Epidermal melanocyte (primary cell): ENCODE measurements around the gene TMPRSS3.

Source experiments
- DNase-seq: peaks from one replicate; pipeline ENCODE4 v3.0.0; 2011; ENCODE audit warnings: low spot score; ENCODE audit not compliant: insufficient read length

Gene TMPRSS3

DNA sequence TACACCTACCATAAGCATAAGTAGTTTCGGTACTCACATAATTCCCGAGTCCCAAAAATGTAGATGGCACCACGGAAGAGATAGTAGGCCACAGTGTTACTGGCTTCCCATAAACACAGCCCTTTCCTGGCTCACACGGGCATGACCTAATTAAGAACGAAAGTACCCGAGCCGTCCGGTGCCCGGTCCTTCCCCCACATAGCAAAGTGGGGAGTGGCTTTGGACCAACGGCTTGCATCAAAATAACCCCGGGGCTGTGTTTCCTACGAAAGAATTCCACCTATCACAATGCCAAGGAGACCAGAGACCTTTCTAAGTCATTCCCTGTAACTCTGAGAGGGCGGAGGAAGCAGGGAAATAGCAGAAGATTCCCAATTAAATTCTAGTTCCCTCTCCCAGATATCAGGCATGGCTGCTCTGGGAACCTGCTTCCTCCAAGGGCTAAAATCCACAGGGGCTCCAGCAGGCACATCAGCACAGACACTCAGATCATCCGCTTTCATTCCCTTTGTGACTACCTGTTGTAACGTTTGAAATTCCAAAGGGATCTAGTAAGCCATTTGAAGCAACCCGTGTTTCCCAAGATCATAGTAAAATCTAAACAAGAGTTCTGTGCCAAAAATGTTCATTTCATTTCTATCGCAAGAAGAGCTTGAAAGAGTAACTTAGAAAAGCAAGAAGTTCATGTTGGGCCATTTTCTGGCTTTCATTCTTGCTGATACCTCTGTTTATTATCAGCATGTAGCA lies at the start of gene TMPRSS3:
Gene TMPRSS3, minus strand, starts transcription at position 148 of the 747 bp plus-strand sequence. CDS start 635 bp downstream, outside the sequence.
- DNase-seq: no peak

DNA sequence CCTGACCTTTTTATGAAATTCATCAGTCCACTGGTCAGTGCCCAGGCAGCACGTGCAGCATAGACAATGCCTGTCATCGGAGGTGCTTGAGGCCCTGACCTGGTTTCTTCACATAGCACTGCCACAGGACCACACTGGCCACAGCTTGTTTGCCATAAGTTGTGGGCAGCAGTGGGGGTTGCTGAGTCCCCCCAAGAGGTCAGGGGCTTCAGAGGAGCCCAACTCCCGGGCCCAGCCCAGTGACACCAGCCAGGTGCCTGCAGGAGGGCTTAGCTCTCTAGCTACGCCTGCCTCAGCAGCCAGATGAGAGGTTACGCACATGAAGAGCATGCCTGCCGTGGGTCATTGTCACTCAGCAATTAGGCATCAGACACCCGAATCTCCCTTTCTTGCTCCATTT lies 49.5 kb upstream of the TMPRSS3 start:
- no peak for DNase-seq

GRCh38 chr21:42444745-42445059 lies 48.9 kb upstream of the TMPRSS3 start:
- DNase-seq: no peak

DNA sequence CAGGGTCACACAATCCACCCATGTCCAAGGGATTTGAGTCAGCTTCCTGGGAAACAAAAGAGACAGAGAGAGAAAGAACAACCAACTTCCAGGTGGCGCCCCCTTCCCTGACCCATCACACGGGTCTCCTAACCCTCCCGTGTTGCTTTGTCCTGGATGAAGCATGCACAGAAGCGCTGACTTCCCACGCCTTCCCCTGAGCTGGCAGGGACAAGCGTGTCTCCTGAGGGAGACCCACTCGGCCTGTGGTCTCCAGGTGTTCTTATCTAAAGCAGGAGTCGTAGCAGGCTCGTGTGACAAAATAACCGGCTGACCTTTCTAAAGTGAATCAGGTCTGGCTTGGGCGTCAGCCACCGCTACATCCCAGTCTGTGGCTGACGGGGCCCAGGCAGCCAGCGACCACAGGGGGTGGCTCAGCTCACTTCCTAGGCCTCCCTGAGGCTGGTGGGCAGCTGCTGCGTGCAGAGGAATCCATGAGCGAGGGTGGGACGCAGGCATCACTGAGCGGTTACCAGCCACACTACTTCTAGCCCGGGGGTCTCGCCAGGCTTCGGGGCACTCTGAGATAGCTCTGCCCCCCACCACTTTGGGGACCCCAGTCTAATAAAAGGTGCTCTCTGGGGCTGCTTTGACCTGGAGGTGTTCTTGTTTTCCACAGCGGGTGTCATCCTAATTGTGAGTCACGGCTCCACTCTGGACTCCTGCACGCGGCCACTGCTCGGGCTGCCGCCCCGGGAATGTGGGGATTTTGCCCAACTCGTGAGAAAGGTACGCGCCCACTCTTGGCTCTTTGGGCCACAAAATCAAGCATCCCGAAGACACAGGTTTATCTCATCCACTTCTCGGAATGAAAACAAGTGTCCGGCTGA lies 48.3 kb upstream of the TMPRSS3 start:
- DNase-seq: no peak

- DNase-seq: no peak
These were observed 47.4 kb upstream of the TMPRSS3 start for GRCh38 chr21:42443181-42443785.

- DNase-seq: no peak
These were observed 46.1 kb upstream of the TMPRSS3 start for GRCh38 chr21:42441963-42442362.

GRCh38 chr21:42440187-42440792 lies 44.4 kb upstream of the TMPRSS3 start:
- DNase-seq: no peak

DNA sequence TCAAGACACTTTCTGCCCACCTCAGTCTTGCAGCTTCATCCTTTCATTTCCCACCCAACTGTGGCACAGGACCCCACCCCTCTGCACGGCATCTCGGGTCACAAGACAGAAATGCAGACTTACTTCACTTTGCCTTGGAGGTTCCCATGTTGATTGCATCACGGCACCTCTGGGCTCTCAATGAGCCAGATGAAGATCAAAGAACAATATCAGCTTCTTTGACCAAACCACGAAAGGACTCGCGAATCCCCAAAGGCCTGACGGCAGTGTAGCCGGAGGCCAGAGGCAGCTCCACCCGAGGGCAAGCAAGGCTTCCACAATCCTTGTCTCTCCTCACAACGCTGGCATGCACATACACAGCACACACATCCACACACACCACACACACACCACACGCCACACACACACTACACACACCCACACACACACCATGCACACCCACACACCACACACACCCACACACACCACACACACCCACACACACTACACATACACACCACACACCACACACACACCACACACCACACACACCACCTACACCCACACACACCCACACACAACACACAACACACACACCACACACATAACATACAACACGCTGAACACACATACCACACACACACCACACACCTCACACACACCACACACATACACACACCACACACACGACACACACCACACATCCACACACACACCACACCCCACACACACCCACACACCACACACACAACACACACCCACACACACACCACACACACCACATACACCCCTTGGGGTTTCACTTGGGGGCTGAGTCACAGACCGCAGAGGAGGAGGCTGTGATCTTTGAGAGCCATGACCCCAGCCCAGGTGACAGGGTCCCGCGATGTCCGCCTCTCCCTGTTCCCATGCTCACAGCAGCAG lies 43.7 kb upstream of the TMPRSS3 start:
- DNase-seq: no peak

DNA sequence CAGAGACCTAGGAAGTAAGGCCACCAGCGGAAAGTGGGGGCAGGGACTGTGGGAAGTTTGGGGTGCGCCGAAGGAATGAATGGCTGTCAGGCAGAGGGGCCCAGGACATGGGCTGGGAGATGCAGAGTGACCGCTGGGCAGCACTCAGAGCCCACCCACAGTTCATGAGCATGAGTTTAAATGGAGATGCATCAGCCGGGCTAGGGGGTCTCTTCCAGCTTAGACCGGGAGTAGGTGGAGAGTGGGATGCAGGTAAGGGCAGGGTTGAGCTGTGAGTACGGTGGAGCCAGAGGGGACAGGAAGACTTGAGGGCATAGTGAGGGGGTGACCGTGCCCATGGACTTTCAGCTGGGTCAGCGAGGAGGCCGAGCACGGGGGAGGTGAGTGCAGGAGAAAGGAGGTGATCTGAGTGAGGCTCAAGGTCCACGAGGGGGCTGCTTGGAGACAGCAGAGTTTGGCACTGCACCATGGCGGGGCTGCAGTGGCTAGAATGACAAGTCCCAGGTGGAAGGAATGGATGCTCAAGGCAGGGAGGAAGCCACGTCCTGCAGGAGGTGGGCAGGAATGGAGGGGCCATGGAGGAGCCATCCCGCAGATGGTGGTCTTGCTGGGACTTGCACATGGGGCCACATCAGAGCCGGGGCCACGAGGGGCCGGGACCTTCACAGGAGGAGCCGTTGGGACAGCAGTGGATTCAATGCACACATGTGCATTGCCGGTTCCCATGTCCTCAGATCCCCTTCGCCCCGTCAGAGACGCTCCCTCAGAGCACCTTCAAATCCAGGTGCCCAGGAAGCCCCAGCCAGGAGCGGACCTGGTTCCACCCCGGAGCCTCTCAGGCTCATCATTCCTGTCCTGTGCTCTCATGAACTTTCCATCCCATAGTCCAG lies 42.7 kb upstream of the TMPRSS3 start:
- no peak for DNase-seq

- no peak for DNase-seq
These were observed 41.9 kb upstream of the TMPRSS3 start for GRCh38 chr21:42437786-42438185.

DNA sequence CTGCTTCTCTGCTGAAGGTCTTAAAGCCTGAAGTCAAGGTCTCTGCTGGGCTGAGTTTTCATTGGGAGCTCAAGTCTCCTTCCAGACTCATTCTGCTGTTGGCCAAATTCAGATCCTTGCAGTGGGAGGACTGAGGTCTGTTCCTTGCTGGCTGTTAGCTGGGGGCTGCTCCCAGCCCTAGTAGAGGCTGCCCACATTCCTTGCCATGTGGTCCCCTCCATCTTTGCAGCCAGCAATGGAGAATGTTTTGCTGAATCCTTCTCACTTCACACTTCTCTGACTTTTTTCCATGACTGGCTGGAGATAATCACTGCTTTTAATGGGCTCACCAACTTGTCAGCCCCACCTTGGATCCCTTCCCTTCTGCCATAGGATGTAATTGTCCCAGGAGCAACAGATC lies 41.1 kb upstream of the TMPRSS3 start:
- no peak for DNase-seq

DNA sequence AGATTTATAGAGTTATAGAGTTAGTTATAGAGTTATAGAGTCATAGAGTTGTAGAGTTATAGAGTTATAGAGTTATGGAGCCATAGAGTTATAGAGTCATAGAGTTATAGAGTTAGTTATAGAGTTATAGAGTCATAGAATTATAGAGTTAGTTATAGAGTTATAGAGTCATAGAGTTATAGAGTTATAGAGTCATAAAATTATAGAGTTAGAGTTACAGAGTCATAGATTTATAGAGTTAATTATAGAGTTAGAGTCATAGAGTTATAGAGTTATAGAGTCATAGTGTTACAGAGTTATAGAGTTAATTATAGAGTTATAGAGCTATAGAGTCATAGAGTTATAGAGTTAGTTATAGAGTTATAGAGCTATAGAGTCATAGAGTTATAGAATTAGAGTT lies 40.0 kb upstream of the TMPRSS3 start:
- DNase-seq: no peak

- DNase-seq: no peak
These were observed 39.5 kb upstream of the TMPRSS3 start for GRCh38 chr21:42435401-42435800.

DNA sequence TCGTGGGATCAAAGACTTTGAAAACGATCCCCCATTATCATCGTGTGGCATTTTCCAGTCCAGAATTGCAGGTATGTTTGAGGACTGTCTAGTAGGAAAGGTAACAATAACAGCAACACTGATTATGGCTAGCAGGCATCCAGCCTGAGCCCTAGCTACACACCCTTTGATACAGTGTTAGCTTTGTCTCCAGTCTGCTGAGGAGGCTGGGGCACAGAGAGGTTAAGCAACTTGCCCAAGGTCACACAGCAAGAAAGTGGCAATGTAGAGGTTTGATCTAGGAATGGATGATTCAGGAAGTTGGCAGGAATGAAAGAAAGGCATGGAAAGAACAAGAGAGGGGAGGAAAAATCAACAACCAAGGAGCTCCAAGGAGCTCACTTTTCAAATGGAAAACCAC lies 39.0 kb upstream of the TMPRSS3 start:
- no peak for DNase-seq

- DNase-seq: no peak
These were observed 38.2 kb upstream of the TMPRSS3 start for GRCh38 chr21:42433946-42434551.

DNA sequence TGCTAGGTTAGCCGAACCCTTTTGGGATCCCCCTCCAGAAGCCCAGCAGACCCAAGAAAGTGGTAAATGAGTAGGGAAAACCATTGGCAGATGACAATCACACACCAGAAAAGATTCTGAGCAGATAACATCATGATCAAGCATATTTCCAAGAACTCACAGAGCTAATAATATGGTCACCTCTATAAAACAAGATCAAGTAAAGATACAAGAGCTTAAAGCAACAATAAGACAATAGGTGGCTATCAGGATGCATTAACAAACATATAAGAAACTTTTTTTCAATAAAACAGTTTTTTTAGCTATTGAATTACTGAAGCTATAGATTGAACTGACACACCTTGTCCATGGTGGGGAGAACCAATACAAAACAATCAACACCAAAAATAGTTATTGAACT lies 36.8 kb upstream of the TMPRSS3 start:
- DNase-seq: no peak

- no peak for DNase-seq
These were observed 35.3 kb upstream of the TMPRSS3 start for GRCh38 chr21:42431196-42431595.

- no peak for DNase-seq
These were observed 34.7 kb upstream of the TMPRSS3 start for GRCh38 chr21:42430521-42430920.

- no peak for DNase-seq
These were observed 34.0 kb upstream of the TMPRSS3 start for GRCh38 chr21:42429856-42430255.
